ENCODE results near the gene AGRP.
A peak's percentile ranks its signal among the peaks of the same experiment; 100 is the strongest.
"Not testable (repeated sequence)": the region's sequence is repeated elsewhere in the genome, so short reads cannot be mapped to it uniquely, and the experiment has no call there.

AGRP gene

DNA sequence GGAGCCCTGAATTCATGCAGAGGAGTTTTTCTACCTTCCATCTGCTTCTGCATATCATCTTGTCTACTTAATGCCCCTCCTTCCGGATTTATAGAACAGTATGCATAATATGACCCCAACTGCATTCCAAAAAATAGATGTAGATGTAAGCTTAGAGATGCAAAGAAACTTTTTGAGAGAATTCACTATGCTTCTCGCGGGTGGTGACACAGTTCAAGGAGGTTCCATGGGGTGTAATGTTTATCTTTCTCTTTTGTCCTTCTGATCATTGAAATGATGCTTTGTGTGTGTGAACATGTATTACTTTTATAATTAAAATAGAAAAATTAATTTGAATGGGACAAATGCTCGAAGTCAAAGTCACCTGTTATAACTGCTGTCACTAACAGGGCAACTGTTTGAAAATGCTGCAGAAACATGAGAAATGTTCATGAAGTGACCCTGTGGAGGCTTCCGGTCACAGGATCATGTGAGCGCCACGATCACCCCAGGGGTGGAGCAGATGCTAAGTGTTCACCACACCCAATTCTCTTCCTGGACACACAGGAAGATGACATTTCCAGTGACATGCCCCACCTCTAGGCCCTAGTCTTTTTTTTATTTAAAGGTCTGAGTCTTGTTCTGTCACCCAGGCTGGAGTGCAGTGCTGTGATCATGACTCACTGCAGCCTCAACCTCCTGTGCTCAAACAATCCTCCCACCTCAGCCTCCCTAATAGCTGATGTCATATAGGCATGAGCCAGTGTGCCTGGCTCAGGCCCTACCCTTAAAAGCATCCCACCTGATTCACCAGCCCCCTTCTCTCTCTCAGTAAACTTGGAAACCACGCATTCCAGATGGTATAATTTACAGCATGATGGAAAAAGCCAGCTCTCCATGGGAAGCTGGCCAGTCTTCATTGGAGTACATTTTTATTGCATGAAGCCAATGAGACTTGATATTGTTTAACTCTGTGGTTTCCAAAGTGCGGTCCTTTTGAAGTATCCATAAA lies 21.0 kb upstream of the AGRP start:
- DNase-seq = peak; percentile 74 to 76

GRCh38 chr16:67499106-67499505 lies 15.8 kb upstream of the AGRP start:
- DNase-seq = no peak

DNA sequence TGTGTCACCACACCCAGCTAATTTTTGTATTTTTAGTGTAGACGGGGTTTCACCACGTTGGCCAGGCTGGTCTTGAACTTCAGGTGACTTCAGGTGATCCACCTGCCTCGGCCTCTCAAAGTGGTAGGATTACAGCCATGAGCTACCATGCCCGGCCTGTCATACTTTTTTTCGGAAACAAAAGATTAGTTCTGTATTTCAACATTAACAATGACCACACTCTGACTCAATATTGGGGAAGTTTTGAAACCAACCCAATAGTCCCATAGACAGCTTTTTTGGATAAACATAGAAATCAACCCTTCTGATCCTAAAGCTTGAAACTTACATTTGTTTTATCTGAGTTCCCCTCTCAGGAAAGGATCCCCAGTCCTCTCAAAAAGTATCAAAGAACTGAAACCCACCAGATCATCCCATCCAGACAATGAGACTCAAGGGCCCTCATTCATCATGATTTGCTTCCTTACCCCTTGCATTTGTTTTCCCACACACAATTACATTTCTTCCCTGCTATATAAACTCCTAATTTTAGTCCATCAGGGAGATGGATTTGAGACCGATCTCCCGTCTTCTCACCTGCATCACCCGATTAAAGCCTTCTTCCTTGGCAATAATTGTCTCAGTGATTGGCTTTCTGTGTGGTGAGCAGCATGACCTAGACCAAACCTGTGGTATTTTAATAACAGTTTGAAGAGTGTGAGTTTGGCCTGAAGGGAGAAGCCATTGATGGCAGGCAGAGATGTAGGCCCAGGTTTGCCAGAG lies 7.2 kb upstream of the AGRP start:
- no peak for DNase-seq

DNA sequence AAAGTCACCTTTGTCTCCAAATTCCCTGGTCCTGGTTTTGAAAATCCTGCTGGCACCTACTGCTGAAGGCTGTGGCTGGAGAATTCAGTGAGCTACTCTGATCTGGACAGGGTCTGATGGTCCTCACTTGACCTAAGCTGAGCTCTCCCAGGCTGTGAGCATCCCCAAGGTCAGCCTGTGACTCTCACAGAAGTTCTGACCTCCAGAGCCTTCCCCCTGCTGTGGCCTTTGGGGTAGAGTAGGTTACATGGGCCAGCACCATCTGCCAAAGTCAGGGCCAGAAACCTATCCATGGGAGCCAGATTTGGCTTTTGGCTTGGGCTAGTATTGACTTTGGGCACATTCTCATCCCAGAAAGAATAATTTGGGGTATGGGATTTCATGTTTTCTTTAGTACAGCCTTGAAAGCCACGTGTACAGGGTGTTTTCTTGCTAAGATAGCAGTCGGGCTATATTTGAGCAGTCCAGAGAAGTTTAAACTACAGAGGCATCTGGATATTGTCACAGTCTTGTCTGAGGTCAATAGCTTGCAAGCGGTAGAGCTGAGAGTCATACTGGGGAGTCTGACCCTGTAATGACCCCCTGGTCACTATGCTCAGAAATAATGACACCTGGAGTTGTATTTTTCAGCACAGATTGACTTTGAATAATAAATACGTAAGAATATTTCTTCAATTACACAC lies 6.2 kb upstream of the AGRP start:
- DNase-seq = no peak

DNA sequence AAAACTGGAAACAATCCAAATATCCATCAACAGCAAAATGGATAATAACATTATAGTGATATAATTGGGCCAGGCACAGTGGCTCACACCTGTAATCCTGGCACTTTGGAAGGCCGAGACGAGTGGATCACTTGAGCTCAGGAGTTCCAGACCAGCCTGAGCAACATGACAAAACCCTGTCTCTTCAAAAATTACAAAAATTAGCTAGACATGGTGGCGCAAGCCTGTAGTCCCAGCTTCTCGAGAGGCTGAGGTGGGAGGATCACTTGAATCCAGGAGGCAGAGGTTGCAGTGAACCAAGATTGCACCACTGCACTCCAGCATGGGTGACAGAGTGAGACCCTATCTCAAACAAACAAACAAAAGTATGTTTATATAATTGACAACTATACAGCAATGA lies 4.2 kb upstream of the AGRP start:
- DNase-seq = not testable (repeated sequence)

GRCh38 chr16:67486805-67487204 lies 3.5 kb upstream of the AGRP start:
- DNase-seq = no peak

DNA sequence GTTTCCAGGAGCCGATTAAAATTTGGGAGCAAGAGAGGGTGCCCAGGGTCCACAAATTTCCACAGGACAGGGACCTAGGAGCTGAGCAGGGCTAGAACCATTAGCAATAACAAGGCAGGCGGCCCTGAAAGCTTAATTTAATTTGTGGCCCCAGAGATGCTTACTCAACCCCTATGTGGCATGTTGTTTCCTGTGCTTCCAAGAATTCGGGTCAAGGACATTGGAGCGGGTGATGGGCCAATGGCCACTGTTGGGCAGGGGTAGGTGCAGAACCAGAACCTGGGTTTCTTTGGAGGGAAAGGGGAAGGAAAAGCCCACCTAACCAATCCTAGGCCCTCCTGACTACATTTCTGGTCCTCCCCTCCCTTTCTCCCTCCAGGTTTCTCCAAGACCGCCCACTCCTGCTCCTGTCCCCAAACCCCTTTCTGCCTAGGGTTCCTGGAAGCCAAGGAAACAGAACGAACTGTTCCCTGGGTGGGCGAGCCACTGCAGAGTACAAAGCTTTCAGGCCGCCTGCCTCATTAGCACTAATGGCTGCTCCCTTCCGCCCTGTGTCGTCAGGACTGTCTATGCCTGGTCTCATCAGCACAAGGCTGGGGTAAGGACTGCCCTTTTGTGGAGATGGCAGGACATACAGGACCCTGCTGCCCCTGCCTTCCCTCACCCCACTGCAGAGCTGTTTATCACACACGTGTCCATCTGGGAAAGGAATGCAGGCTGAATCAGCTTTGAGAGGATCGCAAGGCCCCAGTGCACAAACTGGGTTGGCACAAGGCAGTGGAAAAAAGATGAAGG lies 581 bp upstream of the AGRP start:
- no peak for DNase-seq

DNA sequence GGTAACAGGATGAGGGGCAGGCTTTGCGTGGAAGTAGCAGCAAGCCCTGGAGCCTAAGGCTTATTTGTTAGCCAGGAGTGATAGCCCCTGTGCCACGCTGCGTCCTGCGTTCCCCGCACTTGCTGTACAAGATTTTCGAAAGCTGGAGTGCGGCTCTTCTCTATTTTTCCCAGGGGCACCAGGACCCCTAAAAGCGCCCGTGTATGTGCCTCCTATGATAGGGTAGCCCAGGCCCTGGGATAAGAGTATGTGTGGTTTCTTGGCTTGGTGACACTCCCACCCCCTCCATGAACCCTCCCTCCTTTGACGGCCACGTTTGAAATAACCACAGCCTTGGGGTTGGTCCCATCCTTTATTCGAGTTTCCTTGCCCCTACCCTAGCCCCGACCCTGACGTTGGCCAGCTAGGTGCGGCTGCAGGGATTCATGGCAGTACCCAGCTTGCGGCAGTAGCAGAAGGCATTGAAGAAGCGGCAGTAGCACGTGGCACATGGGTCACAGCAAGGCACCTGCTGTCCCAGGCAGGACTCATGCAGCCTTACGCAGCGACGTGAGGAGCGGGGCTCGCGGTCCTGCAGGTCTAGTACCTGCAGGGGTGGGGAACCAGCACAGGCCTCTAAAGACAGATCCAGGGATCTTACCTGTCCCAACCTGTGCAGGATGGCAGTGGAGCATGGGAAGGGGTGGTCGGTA lies 968 bp downstream of the AGRP start:
- no peak for DNase-seq

- peak in 1 of 2 donors; percentile 61 for DNase-seq
Observed at GRCh38 chr16:67481561-67482232, 1.6 kb downstream of the AGRP start.

DNA sequence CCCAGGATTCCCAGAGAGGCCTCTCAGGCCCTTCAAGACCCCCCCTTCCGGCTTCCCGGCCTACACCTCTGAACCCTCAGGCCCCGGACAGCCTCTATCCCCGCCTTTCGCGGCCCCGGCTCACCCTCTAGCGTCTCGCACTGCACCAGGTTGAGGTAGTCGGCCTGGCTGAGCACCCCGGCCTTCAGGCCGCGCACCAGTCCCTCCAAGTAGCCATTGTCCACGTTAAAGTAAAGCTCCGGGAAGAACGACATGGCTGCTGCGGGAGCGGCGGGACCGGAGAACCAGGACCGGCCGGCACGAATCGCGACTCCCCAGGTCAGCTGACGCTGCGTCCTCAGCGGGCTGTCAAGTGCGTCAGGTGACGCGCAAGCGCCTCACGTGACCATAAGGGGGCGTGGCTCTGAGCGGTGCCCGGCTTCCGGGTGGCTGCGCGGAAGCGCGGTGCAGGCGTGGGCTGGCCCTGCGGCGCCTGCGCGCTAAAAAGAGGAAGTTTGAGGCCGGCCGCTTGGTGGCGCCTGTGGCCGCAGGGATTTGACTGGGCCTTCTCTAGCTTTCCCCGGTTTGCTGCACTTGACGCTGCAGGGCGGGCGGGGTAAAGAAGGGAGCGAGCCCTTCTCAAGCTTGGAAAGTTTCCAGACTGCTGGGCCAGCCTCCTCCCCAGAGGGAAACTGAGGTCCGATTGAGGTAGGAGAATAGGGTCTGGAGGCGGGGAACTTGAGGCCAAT lies 2.4 kb downstream of the AGRP start, which contains the start of gene ATP6V0D1:
Gene ATP6V0D1 (minus strand): TSS at position 325 of the 728 bp plus-strand sequence. CDS start 71 bp downstream, at position 254.
- DNase-seq = peak; percentile 98 to 99

DNA sequence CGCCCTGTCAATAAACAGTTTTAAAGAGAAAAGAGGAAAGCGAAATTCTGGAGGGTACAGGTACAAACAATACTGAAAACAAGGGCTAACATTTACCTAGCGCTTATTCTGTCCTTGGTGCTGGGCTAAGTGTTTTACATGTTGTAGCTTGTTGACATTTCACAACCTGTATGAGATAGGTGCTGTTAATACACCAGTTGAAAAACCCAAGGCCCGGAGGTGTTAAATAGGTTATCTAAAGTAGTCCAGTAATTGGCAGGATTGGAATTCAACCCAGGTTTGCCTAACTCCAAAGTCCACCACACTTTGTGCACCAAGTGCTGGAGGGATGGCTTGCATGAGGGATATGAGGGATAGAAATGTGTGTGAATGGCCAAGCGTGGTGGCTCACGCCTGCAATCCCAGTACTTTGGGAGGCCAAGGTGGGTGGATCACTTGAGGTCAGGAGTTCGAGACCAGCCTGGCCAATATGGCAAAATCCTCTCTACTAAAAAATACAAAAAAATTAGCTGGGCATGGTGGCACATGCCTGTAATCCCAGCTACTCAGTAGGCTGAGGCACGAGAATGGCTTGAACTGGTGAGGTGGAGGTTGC lies 5.3 kb downstream of the AGRP start:
- DNase-seq = no peak

- DNase-seq = no peak
Observed at GRCh38 chr16:67474551-67475455, 8.5 kb downstream of the AGRP start.

- no peak for DNase-seq
Observed at GRCh38 chr16:67471758-67472384, 11.5 kb downstream of the AGRP start.

DNA sequence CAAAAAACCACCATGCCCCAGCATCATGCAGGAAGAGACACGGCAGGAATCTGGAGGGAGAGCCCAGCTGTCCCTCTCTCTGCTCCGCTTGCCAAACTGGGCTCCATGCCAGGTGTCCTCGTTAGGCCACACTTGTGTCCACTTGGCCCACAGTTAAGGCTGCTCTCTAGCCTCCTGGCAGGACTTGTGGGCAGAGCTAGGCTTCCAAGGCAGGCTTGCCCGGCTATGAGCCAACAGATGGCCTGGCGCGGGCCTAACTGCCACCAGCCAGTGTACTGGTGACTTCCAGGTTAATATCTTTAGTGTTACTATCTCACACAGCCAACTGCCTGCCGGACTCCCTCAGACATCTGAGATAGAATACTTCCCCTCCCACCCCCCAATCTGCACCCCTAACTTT lies 13.0 kb downstream of the AGRP start:
- no peak for DNase-seq

- no peak for DNase-seq
Observed at GRCh38 chr16:67468731-67469130, 14.6 kb downstream of the AGRP start.

GRCh38 chr16:67466581-67466980 lies 16.8 kb downstream of the AGRP start:
- DNase-seq = no peak

DNA sequence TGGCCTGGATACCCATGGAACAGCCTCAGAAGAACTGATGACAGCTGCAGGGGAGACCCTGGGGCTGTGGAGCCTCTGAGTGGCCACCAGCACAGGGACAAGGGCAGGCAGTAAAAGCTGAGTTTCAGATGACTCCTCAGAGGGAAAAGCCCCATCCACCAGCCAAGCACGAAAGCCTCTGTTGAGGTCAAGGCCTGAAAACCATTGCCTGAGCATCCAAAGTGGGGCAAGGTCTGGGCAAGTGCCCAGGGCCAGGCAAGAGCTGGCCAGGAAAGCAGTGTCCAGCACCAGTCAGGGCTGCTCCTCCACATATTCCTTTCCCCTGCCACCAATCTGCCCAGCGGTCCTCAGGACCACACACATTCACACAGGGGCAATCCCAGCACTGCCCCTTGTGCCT lies 18.8 kb downstream of the AGRP start:
- DNase-seq = no peak

DNA sequence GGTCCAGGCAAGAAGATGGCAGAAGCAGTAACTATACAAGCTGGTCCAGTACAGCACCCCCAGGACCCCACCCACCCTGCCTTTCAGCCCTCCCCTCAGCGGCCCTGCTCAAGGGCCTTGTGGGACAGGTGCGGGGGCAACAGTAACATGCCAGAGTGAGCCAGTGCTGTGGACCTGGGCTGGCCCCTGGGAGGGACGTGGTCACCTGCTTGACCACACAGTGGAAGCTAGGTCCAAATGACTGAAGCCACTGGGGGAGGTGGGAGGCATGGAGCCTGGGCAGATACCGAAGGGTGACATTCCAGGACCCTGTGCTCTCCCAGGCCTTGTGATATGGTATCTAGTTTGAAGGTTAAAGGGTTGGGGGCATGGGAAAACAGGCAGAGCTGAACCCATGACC lies 19.7 kb downstream of the AGRP start:
- DNase-seq = no peak

All from CD4-positive, alpha-beta T cell treated with Interferon alpha-2 for 1 hour (primary cell).